IPS-15b (cell line): ENCODE measurements around the gene PTGFRN.

ENCODE experiments used
- H3K27me3 ChIP-seq: one replicate; pipeline ENCODE4 v1.6.1; 2013; ENCODE audit warnings: low read length; ENCODE audit not compliant: control insufficient read depth, insufficient read depth
- H3K36me3 ChIP-seq: one replicate; pipeline ENCODE4 v1.6.1; 2013; ENCODE audit warnings: low read length; ENCODE audit not compliant: control insufficient read depth, insufficient read depth
- H3K4me1 ChIP-seq: one replicate; pipeline ENCODE4 v1.6.1; 2013; ENCODE audit warnings: mild to moderate bottlenecking, low read length; ENCODE audit not compliant: control insufficient read depth, insufficient read depth
- H3K4me3 ChIP-seq: one replicate; pipeline ENCODE4 v1.5.1; 2013; ENCODE audit warnings: low read depth, low read length
- H3K9ac ChIP-seq: one replicate; pipeline ENCODE4 v1.6.1; 2013; ENCODE audit warnings: low read depth, mild to moderate bottlenecking, low read length
- H3K9me3 ChIP-seq: one replicate; pipeline ENCODE4 v1.6.1; 2013; ENCODE audit warnings: mild to moderate bottlenecking, low read length; ENCODE audit not compliant: control insufficient read depth, insufficient read depth

PTGFRN gene

DNA sequence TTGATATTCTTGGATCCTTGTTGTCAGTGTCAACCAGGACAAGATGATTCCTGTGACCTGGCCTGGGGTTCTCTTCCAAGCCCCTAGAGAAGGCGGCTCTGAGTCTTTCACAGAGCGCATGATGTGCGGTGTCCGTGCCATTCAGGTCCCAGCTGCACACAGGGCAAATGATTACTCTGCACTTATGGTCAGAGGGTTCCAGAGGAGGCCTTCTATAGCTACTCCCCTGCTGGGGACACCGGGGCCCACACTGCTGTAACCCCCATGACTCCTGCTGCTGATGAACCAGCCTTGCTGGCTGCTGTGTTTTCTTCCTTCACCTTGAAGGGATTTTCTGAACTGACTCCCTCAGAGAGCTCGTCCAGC, 1.5 kb downstream of the PTGFRN start:
- H3K4me3 ChIP-seq: peak overlapping the region; percentile 83
- H3K9ac ChIP-seq: no peak overlapping the region
- H3K4me1 ChIP-seq: peaks cover 21% of the 10 kb centered on the region
- H3K9me3 ChIP-seq: no peaks in the 10 kb centered on the region
- no peaks in the 10 kb centered on the region for H3K36me3 ChIP-seq
- no peaks in the 10 kb centered on the region for H3K27me3 ChIP-seq

DNA sequence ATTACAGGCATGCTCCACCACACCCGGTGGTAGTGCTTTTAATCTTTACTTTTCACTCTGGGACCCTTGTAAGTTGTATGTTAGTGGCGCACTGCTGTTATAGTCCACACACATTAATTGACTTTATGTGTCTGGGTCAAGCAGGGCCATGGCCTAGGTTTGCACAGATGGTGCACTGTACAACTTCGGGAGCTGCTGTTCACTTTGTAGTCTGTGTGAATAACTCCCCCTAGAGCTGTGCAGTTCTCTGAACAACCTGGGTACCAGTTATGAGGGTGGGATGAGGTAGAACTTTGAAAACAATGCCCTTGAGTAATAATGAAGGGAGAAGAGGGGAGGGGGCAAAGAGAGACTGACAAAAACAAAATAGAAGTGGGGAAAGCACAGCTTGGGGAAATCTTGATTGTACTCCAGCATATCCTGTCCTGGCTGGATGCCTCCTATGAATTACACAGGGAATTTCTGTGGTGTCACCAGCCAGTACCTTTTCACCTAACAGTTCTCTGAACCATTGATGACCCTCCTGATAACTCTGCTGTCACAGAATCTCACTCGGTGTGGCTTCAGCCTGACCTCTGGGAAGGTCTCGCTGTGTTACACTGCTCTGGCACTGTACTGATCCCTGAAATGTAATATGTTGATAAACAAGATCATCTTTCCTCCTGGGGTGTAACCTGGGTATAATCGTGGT, 2.2 kb downstream of the PTGFRN start:
- Histone ChIP-seq H3K9ac (no peak overlapping the region), H3K4me1 (peaks cover 23% of the 10 kb centered on the region), H3K9me3 (no peaks in the 10 kb centered on the region), H3K27me3 (no peaks in the 10 kb centered on the region), H3K4me3 (peak overlapping the region; percentile 83), H3K36me3 (no peaks in the 10 kb centered on the region)

DNA sequence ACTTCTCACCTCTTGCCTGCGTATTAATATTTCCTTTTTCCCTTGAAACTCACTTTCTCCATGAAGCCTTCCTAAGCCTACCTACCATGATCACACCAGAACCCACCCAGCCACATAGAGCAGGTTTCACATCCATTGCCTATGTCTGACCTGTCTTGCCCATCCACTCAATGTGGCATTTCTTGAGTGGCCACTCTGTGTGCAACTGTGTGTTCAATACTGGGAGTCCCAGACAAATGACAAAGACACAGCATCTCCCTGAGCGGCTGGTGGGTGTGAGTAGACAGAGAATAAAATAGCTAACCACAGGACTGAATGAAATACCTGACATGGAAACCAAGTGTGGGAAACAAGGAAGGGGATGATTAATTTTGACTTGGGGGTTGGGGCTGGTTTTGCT, 3.1 kb downstream of the PTGFRN start:
- no peak overlapping the region for H3K4me3 ChIP-seq
- no peaks in the 10 kb centered on the region for H3K9me3 ChIP-seq
- no peaks in the 10 kb centered on the region for H3K27me3 ChIP-seq
- H3K4me1 ChIP-seq: peaks cover 23% of the 10 kb centered on the region
- H3K9ac ChIP-seq: no peak overlapping the region
- no peaks in the 10 kb centered on the region for H3K36me3 ChIP-seq

DNA sequence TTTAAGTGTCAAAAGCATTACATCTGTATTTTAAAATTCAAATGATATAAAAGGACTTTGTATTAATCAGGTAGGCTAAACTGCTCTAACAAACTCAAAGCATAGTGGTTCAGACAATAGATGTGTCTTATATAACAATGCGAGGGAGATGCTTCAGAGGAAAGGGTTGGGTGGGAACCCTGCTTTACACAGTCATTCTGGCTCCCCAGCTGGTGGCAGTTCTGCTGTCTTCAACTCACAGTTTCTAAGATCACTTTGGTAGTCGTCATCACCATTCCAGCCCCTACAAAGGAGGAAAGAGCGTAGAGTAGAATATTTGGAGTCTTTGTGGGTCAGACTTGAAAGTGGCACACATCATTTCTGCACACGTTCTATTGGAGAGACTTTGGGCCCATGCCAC, 4.2 kb downstream of the PTGFRN start:
- H3K27me3 ChIP-seq: no peaks in the 10 kb centered on the region
- no peak overlapping the region for H3K9ac ChIP-seq
- H3K4me1 ChIP-seq: peaks cover 18% of the 10 kb centered on the region
- H3K36me3 ChIP-seq: no peaks in the 10 kb centered on the region
- H3K4me3 ChIP-seq: no peak overlapping the region
- H3K9me3 ChIP-seq: no peaks in the 10 kb centered on the region

DNA sequence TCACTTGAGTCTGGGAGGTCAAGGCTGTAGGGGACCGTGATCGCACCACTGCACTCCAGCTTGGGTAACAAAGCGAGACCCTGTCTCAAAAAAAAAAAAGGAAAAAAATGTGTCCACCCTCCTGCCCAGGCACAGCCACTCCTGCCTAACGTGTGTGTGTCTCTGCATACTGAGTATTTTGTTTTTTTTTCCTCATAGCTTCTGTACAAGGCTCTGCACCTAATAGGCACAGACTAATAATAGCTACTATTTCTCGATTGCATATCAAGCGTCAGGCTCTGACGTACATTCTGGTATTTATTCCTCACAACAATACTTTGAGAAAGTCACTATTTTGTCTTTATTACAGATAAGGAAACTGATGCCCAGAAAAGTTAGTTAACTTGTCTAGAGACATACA, 5.0 kb downstream of the PTGFRN start:
- Histone ChIP-seq H3K4me3 (no peak overlapping the region), H3K36me3 (no peaks in the 10 kb centered on the region), H3K9ac (no peak overlapping the region), H3K27me3 (no peaks in the 10 kb centered on the region), H3K4me1 (peaks cover 16% of the 10 kb centered on the region), H3K9me3 (no peaks in the 10 kb centered on the region)

DNA sequence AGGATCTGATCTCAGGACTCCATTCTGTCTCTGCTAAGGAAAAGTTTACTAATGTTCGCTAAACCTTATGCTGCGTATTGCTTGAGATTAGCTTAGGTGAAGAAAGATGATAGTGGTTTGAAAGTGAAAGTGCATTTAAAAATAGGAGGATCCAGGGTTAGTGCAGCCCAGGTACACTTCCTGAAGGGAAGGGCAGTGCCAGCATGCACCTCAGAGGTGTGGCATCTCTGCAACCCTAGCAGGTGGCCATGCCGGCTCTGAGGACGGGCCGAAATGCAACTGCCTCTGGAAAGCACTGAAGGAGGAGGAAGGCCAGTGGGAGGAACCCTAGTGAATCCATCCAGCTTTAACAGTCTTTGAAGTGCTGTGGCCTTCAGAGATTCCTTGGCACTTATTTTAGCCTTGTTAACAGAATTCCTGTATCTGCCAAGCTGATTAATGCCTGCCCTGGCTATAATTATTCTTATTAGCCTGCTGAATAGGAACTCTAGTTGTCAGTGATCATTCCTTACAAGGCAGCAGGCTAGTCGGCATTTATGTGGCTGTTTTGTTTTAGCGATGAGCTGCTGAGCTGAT, 5.5 kb downstream of the PTGFRN start:
- H3K4me1 ChIP-seq: peaks cover 16% of the 10 kb centered on the region

DNA sequence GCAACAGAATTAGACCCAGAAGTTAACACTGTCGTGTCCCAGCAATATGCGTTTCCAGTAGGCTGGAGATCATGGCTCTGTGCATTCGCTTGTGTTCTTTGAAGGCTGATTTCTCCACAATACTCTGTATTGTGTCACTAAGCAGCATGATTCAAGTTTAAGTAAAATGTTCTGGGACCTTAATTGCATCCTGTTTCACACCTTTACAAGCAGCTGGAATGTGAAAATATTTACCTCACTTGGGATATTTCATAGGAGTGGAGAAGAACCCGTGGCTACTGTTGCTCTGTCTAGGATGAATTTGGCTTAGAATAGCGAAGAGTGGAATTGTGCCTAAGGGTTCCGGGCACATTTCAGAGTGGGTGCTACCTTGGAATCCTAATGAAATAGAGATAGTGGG, 6.3 kb downstream of the PTGFRN start:
- H3K36me3 ChIP-seq: no peaks in the 10 kb centered on the region
- no peaks in the 10 kb centered on the region for H3K27me3 ChIP-seq
- no peaks in the 10 kb centered on the region for H3K9me3 ChIP-seq
- H3K4me3 ChIP-seq: no peak overlapping the region
- H3K9ac ChIP-seq: no peak overlapping the region
- H3K4me1 ChIP-seq: peaks cover 15% of the 10 kb centered on the region

More for the DNA sequence above, 5.5 kb downstream of the PTGFRN start:
- H3K9me3 ChIP-seq: no peaks in the 10 kb centered on the region
- no peak overlapping the region for H3K9ac ChIP-seq
- no peaks in the 10 kb centered on the region for H3K36me3 ChIP-seq
- no peak overlapping the region for H3K4me3 ChIP-seq
- no peaks in the 10 kb centered on the region for H3K27me3 ChIP-seq

DNA sequence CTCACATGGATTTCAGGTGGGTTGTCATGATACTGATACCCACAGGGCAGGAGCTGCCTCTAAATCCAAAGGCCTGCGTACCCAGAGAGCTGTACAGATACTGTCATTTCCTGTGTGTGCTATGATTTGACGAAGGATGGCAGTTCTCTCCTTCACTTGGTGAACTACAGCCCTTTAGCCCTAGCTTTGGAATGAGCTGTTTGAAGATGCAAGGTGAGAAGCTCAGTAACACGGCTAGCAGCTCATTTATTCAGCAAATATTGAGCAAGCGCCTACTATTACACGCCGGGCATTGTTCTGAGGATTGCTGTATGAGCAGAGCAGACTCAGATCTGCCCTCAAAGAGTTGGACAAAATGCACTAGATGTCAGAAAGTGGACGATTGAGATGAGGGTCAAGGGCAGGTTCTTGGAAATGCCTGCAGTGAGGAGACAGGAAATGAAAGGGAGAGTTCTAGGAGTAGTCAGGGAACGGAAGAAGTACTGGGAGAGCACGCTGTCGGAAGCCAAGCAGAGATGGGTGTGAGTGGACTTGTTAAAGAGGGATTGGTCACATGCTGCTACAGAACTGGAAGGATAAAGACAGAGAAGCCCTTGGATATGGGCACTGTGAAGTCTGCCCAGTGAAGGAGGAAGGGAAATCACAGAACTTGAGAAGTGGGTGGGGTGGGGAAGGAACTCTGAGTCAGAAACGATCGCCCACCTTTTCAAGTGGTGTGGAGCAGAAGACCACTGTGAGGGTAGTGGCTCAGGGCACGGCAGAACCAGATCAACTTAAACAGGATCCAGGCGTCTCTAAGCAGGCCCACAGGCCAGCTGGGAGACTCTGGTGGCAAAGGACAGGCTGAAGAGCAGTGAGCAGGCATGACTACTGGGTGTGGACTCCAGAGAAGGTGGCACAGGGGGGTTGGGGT, 7.1 kb downstream of the PTGFRN start:
- H3K4me3 ChIP-seq: no peak overlapping the region
- H3K27me3 ChIP-seq: no peaks in the 10 kb centered on the region
- no peaks in the 10 kb centered on the region for H3K36me3 ChIP-seq
- H3K9me3 ChIP-seq: no peaks in the 10 kb centered on the region
- H3K4me1 ChIP-seq: peaks cover 7% of the 10 kb centered on the region
- no peak overlapping the region for H3K9ac ChIP-seq

DNA sequence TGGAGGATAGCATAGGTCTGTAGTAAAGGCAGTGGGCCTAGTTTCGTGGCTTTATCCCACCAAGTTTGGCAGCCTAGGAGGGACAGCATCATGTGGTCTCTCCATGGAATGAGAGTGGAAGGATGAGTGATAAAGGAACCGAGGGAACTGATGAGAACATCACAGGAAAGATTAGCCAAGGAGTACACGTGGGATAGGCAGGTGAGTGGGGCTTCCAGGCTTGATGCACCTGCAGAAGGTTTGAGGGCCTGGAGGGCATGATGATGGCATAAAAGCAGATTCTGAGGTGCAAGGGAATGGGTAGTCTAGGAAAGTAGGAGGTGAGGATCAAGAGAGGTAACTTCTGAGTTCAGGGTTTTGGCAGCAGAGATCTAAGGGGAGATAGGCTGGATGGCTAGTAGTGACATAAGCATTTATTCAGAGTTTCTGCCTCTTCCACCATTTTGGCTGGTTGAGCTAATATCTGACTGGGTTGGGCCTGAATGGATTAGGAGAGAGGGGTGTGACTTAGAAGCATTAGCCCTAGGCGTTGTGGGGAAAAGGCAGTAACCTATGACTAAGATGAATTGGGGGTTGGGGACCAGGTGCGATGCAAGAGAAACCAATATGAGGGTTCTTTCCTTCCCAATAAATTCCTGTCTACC, 9.1 kb downstream of the PTGFRN start:
- H3K36me3 ChIP-seq: no peaks in the 10 kb centered on the region
- H3K9ac ChIP-seq: no peak overlapping the region
- no peak overlapping the region for H3K4me3 ChIP-seq
- H3K9me3 ChIP-seq: no peaks in the 10 kb centered on the region
- H3K27me3 ChIP-seq: no peaks in the 10 kb centered on the region
- peaks cover 3% of the 10 kb centered on the region for H3K4me1 ChIP-seq

DNA sequence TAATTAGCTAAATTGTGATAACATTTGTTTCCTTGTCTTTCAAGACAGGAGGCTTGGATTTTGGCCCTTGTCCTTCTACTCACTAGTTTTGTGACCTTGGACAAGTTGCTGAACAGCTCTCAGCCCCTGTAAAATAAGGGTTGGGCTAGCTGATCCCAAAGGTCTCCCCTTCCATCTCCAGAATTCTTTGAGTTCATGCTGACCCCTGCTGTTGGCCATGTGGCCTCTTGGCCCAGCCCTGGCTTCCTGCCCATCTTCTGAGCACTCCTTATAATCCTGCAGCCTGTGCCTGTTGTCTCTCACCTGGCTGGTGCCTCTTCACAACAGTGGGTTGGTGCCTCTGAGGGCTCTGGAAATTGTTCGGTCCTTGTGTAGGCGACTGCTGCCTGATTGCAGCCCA, 10.1 kb downstream of the PTGFRN start:
- Histone ChIP-seq H3K9ac (no peak overlapping the region), H3K4me3 (no peak overlapping the region), H3K36me3 (no peaks in the 10 kb centered on the region), H3K9me3 (no peaks in the 10 kb centered on the region), H3K4me1 (peaks cover 3% of the 10 kb centered on the region), H3K27me3 (no peaks in the 10 kb centered on the region)

DNA sequence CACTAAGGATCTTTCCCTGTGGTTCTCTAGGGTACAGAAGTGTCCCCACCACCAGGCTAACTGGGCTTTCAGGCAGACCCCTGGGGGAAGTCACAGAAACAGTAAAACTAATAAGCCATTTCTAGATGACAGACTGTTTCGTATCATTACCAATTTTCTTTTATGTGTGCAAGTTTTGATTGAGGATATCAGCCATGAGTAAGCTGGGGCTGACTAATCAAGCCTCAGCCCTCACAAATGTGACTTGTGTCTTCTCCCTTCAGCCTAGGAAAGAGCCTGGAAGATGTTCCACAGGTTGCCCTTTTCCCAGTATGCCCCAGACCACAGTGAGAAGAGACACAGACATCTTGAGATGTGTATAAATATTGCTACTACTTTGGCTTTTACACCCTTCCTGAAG, 10.5 kb downstream of the PTGFRN start:
- no peaks in the 10 kb centered on the region for H3K27me3 ChIP-seq
- no peaks in the 10 kb centered on the region for H3K9me3 ChIP-seq
- H3K4me3 ChIP-seq: no peak overlapping the region
- H3K36me3 ChIP-seq: no peaks in the 10 kb centered on the region
- H3K9ac ChIP-seq: no peak overlapping the region
- peaks cover 3% of the 10 kb centered on the region for H3K4me1 ChIP-seq
